Body of pancreas (tissue), 4 donors: ENCODE measurements around the gene PHC2. TPM values are rescaled to one million over a fixed set of nuclear protein-coding genes. Genes with fewer than 3 reads are reported as not detected.

Source experiments
- ATAC-seq: fragments of 150-250 bp; one replicate; pipeline ENCODE4 v1.9.1; 2016
- DNase-seq, 4 donors: peaks; one replicate each; pipeline ENCODE4 v3.0.0-alpha.2; 2019
- H3K27ac ChIP-seq, 4 donors: fragments of 200-600 bp; sonication (generic); 1 replicate in 3 of 4; 2 replicates in 1 of 4; pipeline versions ENCODE4 v1.5.1 to v1.6.1; 2016 to 2019; ENCODE audit warnings: mild to moderate bottlenecking in 1 of 4, mixed read lengths in 1 of 4, moderate library complexity in 1 of 4
- H3K27me3 ChIP-seq, 2 donors: fragments of 200-600 bp; sonication (generic); one replicate each; pipeline ENCODE4 v1.6.0; 2016; ENCODE audit warnings: mild to moderate bottlenecking in 1 of 2
- H3K36me3 ChIP-seq, 2 donors: fragments of 200-600 bp; sonication (generic); replicated peaks in 1 of 2; 2 replicates each; pipeline ENCODE4 v1.5.1; 2016; ENCODE audit warnings: low read depth in 2 of 2; ENCODE audit not compliant: insufficient read depth in 1 of 2
- H3K4me1 ChIP-seq: fragments of 200-600 bp; sonication (generic); one replicate; pipeline ENCODE4 v1.6.0; 2016
- H3K4me3 ChIP-seq, 2 donors: fragments of 200-600 bp; sonication (generic); 1 replicate in 1 of 2; 2 replicates in 1 of 2; pipeline ENCODE4 v1.5.1; 2016 to 2019
- H3K9me3 ChIP-seq, 3 donors: fragments of 200-600 bp; sonication (generic); 1 replicate in 2 of 3; 2 replicates in 1 of 3; pipeline ENCODE4 v1.5.1; 2016
- CTCF ChIP-seq, 7 experiments: fragments of 450-650 bp in 4 of 7; fragments of 200-600 bp in 3 of 7; sonication (generic) in 3 of 7; IDR thresholded peaks; one replicate each; pipeline ENCODE4 v1.5.1; 2016 to 2019; ENCODE audit warnings: antibody characterized with exemption in 7 of 7
- POLR2A ChIP-seq, 3 donors: fragments of 450-650 bp; IDR thresholded peaks; one replicate each; pipeline ENCODE4 v1.6.1; 2016; ENCODE audit warnings: antibody characterized with exemption in 3 of 3, mild to moderate bottlenecking in 2 of 3
- WGBS, 2 donors: methylation state at CpG; one replicate each; pipeline ENCODE4 v1.1.5; 2017; 5-methylcytosine and 5-hydroxymethylcytosine counted together
- intact Hi-C: fragments of 100-400 bp; cut with DNase I; formaldehyde crosslinking; loops from one replicate; pipeline ENCODE4 v1.15.1; 2023
- total RNA-seq, 2 donors: library from RNA; depleted of rRNA; stranded (reverse); fragments of >200 nt; gene quantifications; one replicate each; pipeline ENCODE4 v1.1.0, GENCODE V29; 2016

PHC2 gene
- total RNA-seq, 2 donors from 2014 or later, result 41.8 to 44.5 TPM

- peak overlapping the region in 1 of 2 donors; percentile 37 for H3K4me3 ChIP-seq
- ATAC-seq, result no peak
- intact Hi-C loops, result no loop called here
- no peak for DNase-seq
- WGBS, 2 donors, result 97 to 98% methylated on average over 2 of the region's 2 CpGs
- TF ChIP-seq CTCF (IDR thresholded peaks at IDR 0.05) (no peak), POLR2A (IDR thresholded peaks at IDR 0.05) (no peak)
- H3K27ac ChIP-seq, result no peak overlapping the region
- H3K36me3 ChIP-seq, result no peaks in the 10 kb centered on the region
- no peaks in the 10 kb centered on the region for H3K9me3 ChIP-seq
- no peaks in the 10 kb centered on the region for H3K27me3 ChIP-seq
- peaks cover 25% of the 10 kb centered on the region for H3K4me1 ChIP-seq
Observed at GRCh38 chr1:33429332-33429731, 1.6 kb downstream of the PHC2 start.

- H3K27me3 ChIP-seq, result no peaks in the 10 kb centered on the region
- H3K4me3 ChIP-seq, result no peak overlapping the region
- peaks cover 25% of the 10 kb centered on the region for H3K4me1 ChIP-seq
- no peaks in the 10 kb centered on the region for H3K36me3 ChIP-seq
- 88 to 100% methylated on average over 2 of the region's 2 CpGs for WGBS, 2 donors
- no peak for DNase-seq
- ATAC-seq, result no peak
- no peak overlapping the region for H3K27ac ChIP-seq
- intact Hi-C loops, result no loop called here
- no peaks in the 10 kb centered on the region for H3K9me3 ChIP-seq
- TF ChIP-seq CTCF (IDR thresholded peaks at IDR 0.05) (no peak), POLR2A (IDR thresholded peaks at IDR 0.05) (no peak)
Observed at GRCh38 chr1:33428661-33429060, 2.2 kb downstream of the PHC2 start.

- Histone ChIP-seq H3K27ac (no peak overlapping the region), H3K36me3 (no peaks in the 10 kb centered on the region), H3K9me3 (no peaks in the 10 kb centered on the region), H3K4me1 (peaks cover 25% of the 10 kb centered on the region), H3K4me3 (no peak overlapping the region), H3K27me3 (no peaks in the 10 kb centered on the region)
- TF ChIP-seq POLR2A (IDR thresholded peaks at IDR 0.05) (no peak), CTCF (IDR thresholded peaks at IDR 0.05) (no peak)
- no peak for ATAC-seq
- intact Hi-C loops, result no loop called here
- DNase-seq, result no peak
- WGBS, 2 donors, result 29 to 33% methylated on average over 3 of the region's 3 CpGs
Observed at GRCh38 chr1:33426916-33427315, 4.0 kb downstream of the PHC2 start.

GRCh38 chr1:33425900-33426299 is 5.0 kb downstream of the PHC2 start:
- ATAC-seq, result no peak
- intact Hi-C loops, result no loop called here
- H3K4me1 ChIP-seq, result peaks cover 25% of the 10 kb centered on the region
- 95 to 96% methylated on average over 2 of the region's 2 CpGs for WGBS, 2 donors
- DNase-seq, result no peak
- H3K27me3 ChIP-seq, result no peaks in the 10 kb centered on the region
- no peak for TF ChIP-seq CTCF (IDR thresholded peaks at IDR 0.05)
- TF ChIP-seq POLR2A (IDR thresholded peaks at IDR 0.05), result no peak
- H3K9me3 ChIP-seq, result no peaks in the 10 kb centered on the region
- H3K27ac ChIP-seq, result no peak overlapping the region
- no peak overlapping the region for H3K4me3 ChIP-seq
- no peaks in the 10 kb centered on the region for H3K36me3 ChIP-seq

GRCh38 chr1:33424610-33425009 is 6.3 kb downstream of the PHC2 start:
- Histone ChIP-seq H3K36me3 (no peaks in the 10 kb centered on the region), H3K4me3 (no peak overlapping the region), H3K27ac (peak overlapping the region in 3 of 4 donors; percentile 10 to 51 (median 22)), H3K9me3 (no peaks in the 10 kb centered on the region), H3K4me1 (peaks cover 18% of the 10 kb centered on the region), H3K27me3 (no peaks in the 10 kb centered on the region)
- TF ChIP-seq CTCF (IDR thresholded peaks at IDR 0.05) (no peak), POLR2A (IDR thresholded peaks at IDR 0.05) (no peak)
- intact Hi-C loops, result no loop called here
- ATAC-seq (no peak), DNase-seq (no peak)
- WGBS, 2 donors, result 45 to 58% methylated on average over 2 of the region's 2 CpGs
